Motor neuron (in vitro differentiated cells): ENCODE data around the gene HPSE2. TPM values are rescaled to one million over a fixed set of nuclear protein-coding genes. Genes with fewer than 3 reads are reported as not detected.

Experiments
- ATAC-seq, 8 experiments: fragments of 200-7000 bp; cut with Tn5 transposase; replicated peaks in 6 of 8; 2 replicates each; pipeline ENCODE4 v1.8.0; 2021; ENCODE audit warnings: mild to moderate bottlenecking in 8 of 8, moderate library complexity in 8 of 8
- H3K27ac ChIP-seq, 2 donors: fragments of 250-450 bp; sonication (Bioruptor Pico); 2 replicates each; pipeline ENCODE4 v1.9.0; 2021; ENCODE audit warnings: antibody characterized with exemption in 2 of 2, mild to moderate bottlenecking in 2 of 2, moderate library complexity in 1 of 2
- H3K4me1 ChIP-seq, 2 donors: fragments of 250-450 bp; sonication (Bioruptor Pico); replicated peaks in 1 of 2; 2 replicates each; pipeline ENCODE4 v1.6.1; 2021; ENCODE audit warnings: antibody characterized with exemption in 2 of 2, mild to moderate bottlenecking in 2 of 2, moderate library complexity in 1 of 2
- H3K4me3 ChIP-seq, 5 donors: fragments of 250-450 bp; sonication (Bioruptor Pico); 2 replicates each; pipeline ENCODE4 v1.9.0; 2021; ENCODE audit warnings: antibody characterized with exemption in 5 of 5, mild to moderate bottlenecking in 5 of 5, moderate library complexity in 4 of 5
- WGBS, 10 experiments: fragments of 450-650 bp; shearing (Covaris generic); methylation state at CpG; one replicate each; pipeline ENCODE4 v1.0.0; 2022; 5-methylcytosine and 5-hydroxymethylcytosine counted together
- in situ Hi-C, 9 experiments: fragments of 400-800 bp; cut with MboI; loops; one replicate each; pipeline ENCODE4 v1.15.0; 2021; ENCODE audit warnings: low sequenced_read_pairs in 9 of 9, low pct_unique_long_range_greater_than_20kb in 2 of 9; ENCODE audit not compliant: unreplicated experiment in 9 of 9
- total RNA-seq, 8 experiments: library from RNA; unstranded; fragments of 300-600 nt; gene quantifications; 2 replicates each; pipeline versions ENCODE4 v1.2.3 to v1.2.4, GENCODE V29; 2022

HPSE2 gene
- total RNA-seq, 8 experiments from 2014 or later: 0.05 to 0.62 (median 0.13) TPM; not detected in 1

DNA sequence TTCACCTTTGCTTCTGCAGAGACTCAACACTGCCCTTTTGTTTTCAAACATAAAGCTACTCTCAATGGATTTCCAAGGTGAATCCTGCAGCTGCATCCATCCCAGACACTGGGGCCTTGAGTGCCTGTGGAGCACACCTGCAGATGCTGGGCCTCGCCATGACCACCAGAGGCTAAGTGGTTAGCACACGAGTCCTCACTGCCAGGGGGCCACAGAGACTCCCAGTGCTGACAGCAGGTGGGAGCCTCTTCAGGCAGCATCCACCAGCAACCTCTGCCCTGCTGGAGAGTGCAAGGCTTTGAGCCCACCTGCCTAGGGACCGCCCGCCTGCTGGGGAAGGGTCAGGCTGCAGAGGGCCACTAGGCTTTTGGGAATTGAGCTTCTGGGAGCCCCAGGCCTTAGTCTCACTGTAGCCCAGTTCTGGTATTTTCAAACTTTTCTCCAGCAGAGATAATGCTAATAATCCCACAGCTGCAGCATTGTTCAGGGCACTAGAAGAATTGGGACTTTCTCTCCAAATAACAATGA, 779.5 kb downstream of the HPSE2 start:
- ATAC-seq: no peak
- Histone ChIP-seq H3K27ac (no peak overlapping the region), H3K4me3 (no peak overlapping the region), H3K4me1 (peaks cover 15 to 22% of the 10 kb centered on the region in 2 donors)
- in situ Hi-C loops: loop anchor here in 4 of 9 experiments (25.0 kb wide), 1 partner anchor 781 kb away; the partner anchor contains the start of gene HPSE2 (in 4 of the 4)
- 90% methylated on average over 2 to 3 of the region's 4 CpGs; no CpG with 5 or more reads in 8 of the 10 experiments for WGBS, 10 experiments

GRCh38 chr10:98453729-98454128, 781.9 kb downstream of the HPSE2 start:
- 40 to 100% (median 89%) methylated on average over 1 to 2 of the region's 2 CpGs for WGBS, 10 experiments
- Histone ChIP-seq H3K4me1 (peaks cover 5 to 7% of the 10 kb centered on the region in 2 donors), H3K4me3 (no peak overlapping the region), H3K27ac (no peak overlapping the region)
- ATAC-seq: no peak
- in situ Hi-C loops: loop anchor here in 4 of 9 experiments (25.0 kb wide), 1 partner anchor 784 kb away; the partner anchor contains the start of gene HPSE2 (in 4 of the 4)

GRCh38 chr10:98450618-98451017, 785.0 kb downstream of the HPSE2 start:
- H3K4me1 ChIP-seq: peaks cover 2 to 9% of the 10 kb centered on the region in 2 donors
- no peak overlapping the region for H3K4me3 ChIP-seq
- H3K27ac ChIP-seq: no peak overlapping the region
- in situ Hi-C loops: loop anchor here in 4 of 9 experiments (25.0 kb wide), 1 partner anchor 787 kb away; the partner anchor contains the start of gene HPSE2 (in 4 of the 4)
- WGBS, 10 experiments: 50 to 100% (median 82%) methylated on average over 1 of the region's 1 CpG; no CpG with 5 or more reads in 4 of the 10 experiments
- ATAC-seq: no peak

DNA sequence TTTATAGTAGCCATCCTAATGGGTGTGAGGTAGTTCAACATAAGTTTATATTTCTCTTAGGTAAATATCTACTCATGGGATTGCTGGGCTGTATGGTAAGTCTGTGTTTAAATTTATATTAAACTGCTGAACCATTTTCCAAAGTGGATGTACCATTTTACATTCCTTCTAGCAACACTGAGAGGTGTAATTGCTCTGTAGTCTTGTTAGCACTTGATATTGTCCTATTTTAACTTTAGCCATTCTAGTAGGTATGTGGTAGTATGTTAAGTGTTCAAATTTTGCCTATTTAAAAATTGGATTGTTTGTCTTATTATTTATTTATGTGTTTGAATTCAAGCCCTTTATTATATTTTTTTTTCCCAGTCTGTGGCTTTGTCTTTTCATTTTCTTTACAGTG, 786.4 kb downstream of the HPSE2 start:
- Histone ChIP-seq H3K4me1 (peaks cover 2 to 9% of the 10 kb centered on the region in 2 donors), H3K27ac (no peak overlapping the region), H3K4me3 (no peak overlapping the region)
- ATAC-seq: no peak
- in situ Hi-C loops: no loop called here

DNA sequence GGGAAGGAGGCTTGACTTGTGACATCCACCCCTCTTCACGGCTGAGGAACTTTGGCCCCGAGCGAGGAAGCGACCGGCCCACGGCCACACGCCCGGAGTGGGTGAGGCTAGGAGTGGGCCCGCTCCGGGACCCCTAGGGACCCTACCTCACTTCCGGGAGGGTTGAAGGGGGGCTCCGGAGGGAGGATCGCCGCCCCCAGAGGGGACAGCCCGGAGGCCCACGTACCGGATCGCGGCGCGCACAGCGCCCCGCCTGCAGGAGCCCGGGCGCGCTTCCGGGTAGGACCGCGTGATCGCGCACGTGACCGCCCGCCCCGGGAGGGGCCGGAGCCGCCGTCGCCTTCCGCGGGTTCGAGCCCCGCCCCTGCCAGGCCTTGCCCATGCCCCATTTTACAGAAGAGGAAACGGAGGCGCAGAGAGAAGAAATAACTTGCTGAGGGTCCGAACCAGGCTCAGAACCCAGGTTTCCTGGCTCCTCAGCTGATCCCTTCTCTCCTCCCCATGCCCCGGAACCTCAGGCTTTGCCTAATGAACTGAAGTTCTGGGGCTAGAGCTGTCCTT, 788.9 kb downstream of the HPSE2 start, which contains the start of gene HPS1:
Gene HPS1, minus strand, starts transcription at position 275 of the 561 bp plus-strand sequence. CDS start 3,695 bp downstream, outside the sequence.
- Histone ChIP-seq H3K4me1 (peaks cover 2 to 9% of the 10 kb centered on the region in 2 donors), H3K4me3 (peak within 1 kb of the TSS; percentile 42 to 97 (median 55)), H3K27ac (peak within 1 kb of the TSS in 1 of 2 donors; percentile 20)
- 0% methylated on average over 4 of the region's 47 CpGs; no CpG with 5 or more reads in 9 of the 10 experiments for WGBS, 10 experiments
- ATAC-seq: peak; percentile 83 to 95 (median 92)
- in situ Hi-C loops: no loop called here

- Histone ChIP-seq H3K4me3 (peak overlapping the region; percentile 42 to 97 (median 55)), H3K27ac (peak overlapping the region in 1 of 2 donors; percentile 20), H3K4me1 (peaks cover 2 to 9% of the 10 kb centered on the region in 2 donors)
- ATAC-seq: peak; percentile 64 to 80 (median 68)
- WGBS, 10 experiments: 0 to 33% (median 18%) methylated on average over 3 to 9 of the region's 28 CpGs; no CpG with 5 or more reads in 6 of the 10 experiments
- in situ Hi-C loops: no loop called here
Observed at GRCh38 chr10:98446151-98446660, 789.4 kb downstream of the HPSE2 start.

GRCh38 chr10:98445200-98445812, 790.3 kb downstream of the HPSE2 start:
- no peak overlapping the region for H3K4me3 ChIP-seq
- no peak overlapping the region for H3K27ac ChIP-seq
- ATAC-seq: no peak
- in situ Hi-C loops: no loop called here
- 40 to 92% (median 76%) methylated on average over 2 to 5 of the region's 10 CpGs; no CpG with 5 or more reads in 3 of the 10 experiments for WGBS, 10 experiments
- H3K4me1 ChIP-seq: peaks cover 2 to 9% of the 10 kb centered on the region in 2 donors

- no peak for ATAC-seq
- peaks cover 2 to 9% of the 10 kb centered on the region in 2 donors for H3K4me1 ChIP-seq
Observed at GRCh38 chr10:98444314-98445006, 791.2 kb downstream of the HPSE2 start.

GRCh38 chr10:98438715-98439114, 796.9 kb downstream of the HPSE2 start:
- Histone ChIP-seq H3K4me1 (no peaks in the 10 kb centered on the region), H3K27ac (no peak overlapping the region), H3K4me3 (no peak overlapping the region)
- 47 to 100% (median 62%) methylated on average over 1 to 3 of the region's 4 CpGs; no CpG with 5 or more reads in 2 of the 10 experiments for WGBS, 10 experiments
- in situ Hi-C loops: no loop called here
- no peak for ATAC-seq

More at GRCh38 chr10:98444314-98445006, 791.2 kb downstream of the HPSE2 start:
- no peak overlapping the region for H3K4me3 ChIP-seq
- WGBS, 10 experiments: 79 to 100% (median 92%) methylated on average over 1 to 9 of the region's 9 CpGs; no CpG with 5 or more reads in 4 of the 10 experiments
- in situ Hi-C loops: no loop called here
- no peak overlapping the region for H3K27ac ChIP-seq

- 83 to 100% (median 89%) methylated on average over 2 to 4 of the region's 4 CpGs; no CpG with 5 or more reads in 3 of the 10 experiments for WGBS, 10 experiments
- in situ Hi-C loops: no loop called here
Observed at GRCh38 chr10:98436704-98437103, 798.9 kb downstream of the HPSE2 start.

DNA sequence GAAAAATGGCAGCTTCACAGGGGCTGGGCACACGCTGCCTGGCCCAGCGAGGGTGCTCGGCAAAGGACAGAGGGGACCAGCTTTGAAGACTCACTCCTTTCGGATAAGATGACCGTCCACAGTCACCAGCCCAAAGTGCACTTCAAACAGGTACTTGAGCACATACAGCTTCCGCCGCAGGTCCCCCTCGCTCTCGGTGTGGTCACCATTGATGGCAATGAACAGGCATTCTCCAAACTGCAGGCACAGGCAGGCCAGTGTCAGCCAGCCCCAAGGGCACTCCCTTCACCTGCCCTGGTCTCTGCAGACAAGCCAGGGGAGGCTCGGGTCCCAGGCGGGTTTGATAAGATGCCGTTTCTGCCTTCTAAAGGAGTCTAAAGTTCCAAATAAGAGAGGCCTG, 800.5 kb downstream of the HPSE2 start:
- ATAC-seq: no peak
- Histone ChIP-seq H3K27ac (no peak overlapping the region), H3K4me1 (no peaks in the 10 kb centered on the region), H3K4me3 (no peak overlapping the region)
- 83 to 100% (median 97%) methylated on average over 1 to 11 of the region's 12 CpGs; no CpG with 5 or more reads in 4 of the 10 experiments for WGBS, 10 experiments
- in situ Hi-C loops: no loop called here

More at GRCh38 chr10:98436704-98437103, 798.9 kb downstream of the HPSE2 start:
- Histone ChIP-seq H3K4me3 (no peak overlapping the region), H3K4me1 (no peaks in the 10 kb centered on the region), H3K27ac (no peak overlapping the region)
- no peak for ATAC-seq

GRCh38 chr10:98433881-98434732, 801.5 kb downstream of the HPSE2 start:
- in situ Hi-C loops: no loop called here
- WGBS, 10 experiments: 80 to 98% (median 92%) methylated on average over 1 to 8 of the region's 21 CpGs; no CpG with 5 or more reads in 2 of the 10 experiments
- Histone ChIP-seq H3K4me3 (no peak overlapping the region), H3K4me1 (no peaks in the 10 kb centered on the region), H3K27ac (no peak overlapping the region)
- ATAC-seq: no peak
